NT2/D1 (cell line): ENCODE data around the gene NMRK2.
A peak's percentile ranks its signal among the peaks of the same experiment; 100 is the strongest.

Experiments used
- DNase-seq: peaks from one replicate; pipeline ENCODE4 v3.0.0-alpha.2; 2011; ENCODE audit warnings: low read depth, low spot score
- H3K27me3 ChIP-seq: 2 replicates; pipeline ENCODE4 v1.6.0; 2011; ENCODE audit warnings: mild to moderate bottlenecking; ENCODE audit not compliant: insufficient read length, insufficient read depth
- H3K36me3 ChIP-seq: 2 replicates; pipeline ENCODE4 v1.6.1; 2011; ENCODE audit warnings: mild to moderate bottlenecking, low read length, mixed read lengths; ENCODE audit not compliant: insufficient read depth, insufficient read length
- H3K4me1 ChIP-seq: 2 replicates; pipeline ENCODE4 v1.5.1; 2011; ENCODE audit not compliant: insufficient read depth, insufficient read length
- H3K4me3 ChIP-seq: 2 replicates; pipeline ENCODE4 v1.5.1; 2011; ENCODE audit warnings: low read depth; ENCODE audit not compliant: insufficient read length
- H3K9ac ChIP-seq: 2 replicates; pipeline ENCODE4 v1.6.0; 2011; ENCODE audit warnings: low read depth; ENCODE audit not compliant: insufficient read length
- H3K9me3 ChIP-seq: 2 replicates; pipeline ENCODE4 v1.5.1; 2011; ENCODE audit warnings: mild to moderate bottlenecking, low read length; ENCODE audit not compliant: insufficient read depth
- SUZ12 ChIP-seq: IDR thresholded peaks from 2 replicates; pipeline ENCODE4 v1.6.1; 2011; ENCODE audit not compliant: insufficient read length, insufficient read depth; ENCODE audit errors: extremely low read depth
- YY1 ChIP-seq: IDR thresholded peaks from 2 replicates; pipeline ENCODE4 v1.6.1; 2011; ENCODE audit not compliant: insufficient read length, insufficient read depth
- ZNF274 ChIP-seq: IDR thresholded peaks from 2 replicates; pipeline ENCODE4 v1.6.1; 2011; ENCODE audit warnings: mild to moderate bottlenecking, low read depth, low read length

NMRK2 gene

DNA sequence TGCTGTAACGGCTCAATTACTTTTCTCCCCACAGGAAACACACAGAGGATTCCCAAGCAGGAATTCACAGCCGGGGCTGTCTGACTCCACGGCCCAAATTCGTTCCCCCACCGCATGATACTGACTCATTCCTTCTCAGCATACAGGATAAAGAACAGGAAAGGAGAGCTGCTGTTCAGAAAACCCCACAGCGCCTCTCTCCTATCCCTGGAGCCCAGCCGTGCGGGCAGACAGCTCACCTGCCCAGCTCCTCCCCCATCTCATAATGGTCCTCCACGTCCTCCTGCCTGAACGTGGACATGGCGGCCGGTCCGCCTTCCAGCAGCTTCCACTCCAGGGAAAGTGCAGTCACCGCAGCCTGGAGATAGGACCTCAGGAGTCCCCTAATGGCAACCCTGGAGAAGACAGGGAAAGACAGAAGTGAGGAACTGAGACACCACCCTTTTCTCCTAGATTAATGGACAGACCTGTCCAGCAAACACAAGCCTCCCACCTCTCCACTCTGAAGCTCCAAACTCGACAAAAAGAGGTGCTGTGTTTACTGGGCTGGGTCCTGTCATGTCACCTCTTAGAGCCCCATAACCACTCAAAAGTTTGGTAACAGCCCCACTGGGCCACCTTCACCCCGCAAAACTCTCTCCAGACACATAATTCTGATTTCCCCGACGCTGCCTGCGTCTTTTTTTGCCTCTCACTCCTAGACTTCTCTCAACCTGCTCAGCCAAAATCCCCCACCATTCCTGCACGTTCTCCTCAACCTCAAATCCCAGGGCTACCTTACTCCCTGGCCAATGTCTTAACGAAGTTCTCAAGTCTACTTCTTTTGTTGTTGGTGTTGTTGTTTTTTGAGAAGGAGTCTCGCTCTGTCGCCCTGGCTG lies 36.8 kb downstream of the NMRK2 start:
- DNase-seq: peak; percentile 39
- peak overlapping the region; percentile 91 for H3K4me3 ChIP-seq
- no peaks in the 10 kb centered on the region for H3K9me3 ChIP-seq
- TF ChIP-seq ZNF274 (no peak), YY1 (no peak), SUZ12 (no peak)
- peak overlapping the region; percentile 94 for H3K9ac ChIP-seq
- H3K36me3 ChIP-seq: peaks cover 46% of the 10 kb centered on the region
- H3K4me1 ChIP-seq: peaks cover 20% of the 10 kb centered on the region
- H3K27me3 ChIP-seq: no peaks in the 10 kb centered on the region

DNA sequence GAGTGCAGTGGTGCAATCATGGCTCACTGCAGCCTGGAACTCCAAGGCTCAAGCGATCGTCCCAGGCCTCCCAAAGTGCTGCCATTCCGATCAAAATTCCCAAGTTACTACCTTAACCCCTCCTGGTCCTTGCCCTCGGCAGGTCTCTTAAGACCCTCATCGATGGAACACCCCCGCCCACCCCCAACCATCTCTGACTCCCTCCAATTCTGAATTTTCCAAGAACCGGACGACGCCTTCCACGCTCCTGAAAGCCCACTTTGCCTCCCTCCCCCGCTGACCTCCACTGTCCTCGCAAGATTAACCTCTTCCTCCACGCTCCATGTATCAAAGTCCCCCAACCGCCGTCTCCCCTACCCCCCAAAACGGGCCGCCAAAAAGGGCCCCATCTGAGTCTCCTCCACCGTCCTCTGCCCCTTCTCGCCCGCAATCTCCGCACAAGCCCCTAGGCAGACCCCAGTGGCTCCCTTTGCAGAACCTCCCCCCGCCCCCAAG lies 37.5 kb downstream of the NMRK2 start:
- Histone ChIP-seq H3K27me3 (no peaks in the 10 kb centered on the region), H3K4me1 (peaks cover 17% of the 10 kb centered on the region), H3K9ac (peak overlapping the region; percentile 94), H3K9me3 (no peaks in the 10 kb centered on the region), H3K36me3 (peaks cover 43% of the 10 kb centered on the region), H3K4me3 (peak overlapping the region; percentile 91)
- no peak for DNase-seq
- no peak for TF ChIP-seq SUZ12
- TF ChIP-seq ZNF274: no peak
- no peak for TF ChIP-seq YY1

DNA sequence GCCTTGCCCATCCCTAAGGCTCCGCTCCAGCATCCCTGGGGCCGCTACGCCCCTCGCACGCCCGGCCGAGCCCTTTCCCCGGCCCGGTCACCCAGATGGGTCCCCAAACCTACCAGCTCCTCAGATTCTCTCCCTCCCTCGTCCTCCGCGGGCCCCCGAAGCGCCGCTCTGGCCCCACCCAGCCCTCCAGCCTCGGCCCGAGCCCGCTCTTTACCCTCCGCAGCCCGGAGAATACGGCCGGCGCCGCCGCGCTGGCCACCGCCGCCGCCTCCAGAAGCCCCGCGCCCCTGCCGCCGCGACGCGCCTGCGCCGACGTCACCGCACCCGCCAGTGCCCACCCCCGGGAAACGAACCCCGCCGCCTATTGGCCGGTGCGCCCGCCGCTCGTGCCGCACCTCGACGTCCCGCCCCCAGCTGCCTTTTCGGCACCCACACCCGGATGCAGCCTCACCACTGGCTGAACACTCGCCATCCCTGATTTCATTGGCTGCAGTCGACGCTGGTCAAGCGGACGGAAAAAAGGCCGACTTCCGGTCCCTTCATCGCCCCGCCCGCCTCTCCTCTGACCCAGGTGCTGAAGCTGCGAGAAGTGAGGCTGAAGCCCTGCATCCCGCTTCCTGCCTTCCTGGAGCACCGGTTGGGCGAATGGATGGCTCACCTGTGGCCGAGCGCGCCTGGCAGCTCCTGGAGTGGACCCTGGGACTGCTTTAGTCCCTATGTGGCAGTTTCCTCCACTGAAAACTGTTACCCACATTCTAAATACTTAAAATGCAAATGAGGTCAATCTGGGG lies 38.1 kb downstream of the NMRK2 start, which contains the start of gene DAPK3:
TSS of gene DAPK3 (minus strand) at position 292 of the 791 bp plus-strand sequence. CDS start 1,364 bp downstream, outside the sequence.
- Histone ChIP-seq H3K4me1 (peaks cover 15% of the 10 kb centered on the region), H3K27me3 (no peaks in the 10 kb centered on the region), H3K36me3 (peaks cover 43% of the 10 kb centered on the region), H3K4me3 (peak within 1 kb of the TSS; percentile 91), H3K9me3 (no peaks in the 10 kb centered on the region), H3K9ac (peak within 1 kb of the TSS; percentile 94)
- DNase-seq: peak; percentile 97
- TF ChIP-seq YY1: no peak
- no peak for TF ChIP-seq SUZ12
- no peak for TF ChIP-seq ZNF274

DNA sequence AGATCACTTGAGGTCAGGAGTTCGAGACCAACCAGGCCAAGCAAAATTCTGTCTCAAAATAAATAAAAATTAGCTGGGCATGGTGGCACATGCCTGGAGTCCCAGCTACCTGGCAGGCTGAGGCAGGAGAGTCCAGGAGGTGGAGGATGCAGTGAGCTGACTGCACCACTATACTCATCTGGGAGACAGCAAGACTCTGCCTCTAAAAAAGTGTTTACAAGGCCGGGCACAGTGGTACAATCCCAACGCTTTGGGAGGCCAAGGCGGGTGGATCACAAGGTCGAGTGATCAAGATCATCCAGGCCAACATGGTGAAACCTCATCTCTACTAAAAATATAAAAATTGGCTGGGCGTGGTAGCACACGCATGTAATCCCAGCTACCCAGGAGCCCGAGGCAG lies 42.3 kb downstream of the NMRK2 start:
- Histone ChIP-seq H3K9me3 (no peaks in the 10 kb centered on the region), H3K4me1 (peaks cover 18% of the 10 kb centered on the region), H3K36me3 (peaks cover 53% of the 10 kb centered on the region), H3K9ac (no peak overlapping the region), H3K27me3 (no peaks in the 10 kb centered on the region), H3K4me3 (no peak overlapping the region)
- TF ChIP-seq ZNF274 (no peak), YY1 (no peak), SUZ12 (no peak)
- no peak for DNase-seq

DNA sequence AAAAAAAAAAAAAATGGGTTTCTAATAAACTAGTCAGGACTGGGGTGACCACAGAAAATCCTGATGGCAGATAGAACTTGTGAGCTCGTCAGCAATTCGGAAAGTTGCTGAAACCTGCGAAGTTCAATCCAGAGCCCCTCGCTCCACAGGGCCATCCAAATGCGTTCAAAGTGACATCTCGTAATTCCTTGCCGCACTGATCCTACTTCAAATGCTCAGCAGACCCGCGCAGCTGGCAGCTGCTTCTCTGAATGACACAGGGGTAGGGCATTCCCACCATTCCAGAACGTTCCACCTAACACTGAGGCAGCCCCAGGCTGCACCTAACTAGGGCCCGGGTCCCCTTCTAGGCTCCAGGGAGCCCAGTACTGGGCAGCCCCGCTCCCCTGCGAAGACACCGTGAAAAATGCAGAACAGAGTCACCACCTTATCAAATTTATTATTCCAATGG lies 42.8 kb downstream of the NMRK2 start:
- TF ChIP-seq ZNF274 (no peak), YY1 (no peak), SUZ12 (no peak)
- H3K36me3 ChIP-seq: peaks cover 59% of the 10 kb centered on the region
- peaks cover 21% of the 10 kb centered on the region for H3K4me1 ChIP-seq
- H3K9me3 ChIP-seq: no peaks in the 10 kb centered on the region
- no peak for DNase-seq
- H3K9ac ChIP-seq: no peak overlapping the region
- no peaks in the 10 kb centered on the region for H3K27me3 ChIP-seq
- H3K4me3 ChIP-seq: no peak overlapping the region

DNA sequence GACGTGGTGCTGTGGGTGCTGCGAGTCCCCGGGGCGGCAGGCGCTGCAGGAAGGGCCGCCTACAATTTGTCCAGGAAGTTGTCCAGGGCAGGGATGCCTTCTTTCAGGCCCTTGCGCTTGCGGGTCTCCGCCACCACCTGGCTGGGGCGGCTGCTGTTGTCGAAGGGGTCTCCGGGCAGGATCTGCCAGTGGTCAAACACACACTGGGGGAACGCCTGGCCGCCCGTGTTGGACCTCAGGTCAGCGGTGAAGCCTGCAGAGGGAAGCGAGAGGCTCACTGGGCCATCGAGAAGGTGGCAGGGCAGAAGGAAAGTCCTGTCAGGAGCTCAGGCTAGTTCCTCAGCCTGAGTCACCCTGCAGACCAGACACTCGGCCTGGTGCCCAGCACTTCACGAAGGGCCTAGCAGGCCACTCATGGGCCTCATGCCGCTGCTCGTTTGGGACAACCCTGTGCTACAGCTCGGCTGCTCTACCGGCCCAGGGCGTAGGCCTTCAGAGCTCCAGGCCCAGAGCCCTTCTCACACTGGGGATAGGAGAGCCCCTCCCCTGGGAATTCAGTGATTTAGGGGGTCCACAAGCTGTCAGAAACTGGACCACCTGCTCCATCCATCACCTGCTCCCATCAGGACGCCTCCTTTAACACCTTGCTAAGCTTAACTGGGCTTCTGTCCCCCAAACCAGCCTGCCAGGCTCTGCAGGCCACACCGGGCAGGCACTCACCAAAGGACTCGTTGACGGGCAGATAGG lies 43.8 kb downstream of the NMRK2 start:
- DNase-seq: no peak
- no peak for TF ChIP-seq SUZ12
- TF ChIP-seq YY1: no peak
- TF ChIP-seq ZNF274: no peak
- Histone ChIP-seq H3K9me3 (no peaks in the 10 kb centered on the region), H3K4me3 (no peak overlapping the region), H3K27me3 (no peaks in the 10 kb centered on the region), H3K4me1 (peaks cover 26% of the 10 kb centered on the region), H3K9ac (peak overlapping the region; percentile 44), H3K36me3 (peaks cover 69% of the 10 kb centered on the region)
